Islet precursor cell (in vitro differentiated cells): Measurements from ENCODE around the gene ALG11.

Source experiments
- DNase-seq: peaks from one replicate; pipeline ENCODE4 v3.0.0-alpha.2; 2018

Gene ALG11

DNA sequence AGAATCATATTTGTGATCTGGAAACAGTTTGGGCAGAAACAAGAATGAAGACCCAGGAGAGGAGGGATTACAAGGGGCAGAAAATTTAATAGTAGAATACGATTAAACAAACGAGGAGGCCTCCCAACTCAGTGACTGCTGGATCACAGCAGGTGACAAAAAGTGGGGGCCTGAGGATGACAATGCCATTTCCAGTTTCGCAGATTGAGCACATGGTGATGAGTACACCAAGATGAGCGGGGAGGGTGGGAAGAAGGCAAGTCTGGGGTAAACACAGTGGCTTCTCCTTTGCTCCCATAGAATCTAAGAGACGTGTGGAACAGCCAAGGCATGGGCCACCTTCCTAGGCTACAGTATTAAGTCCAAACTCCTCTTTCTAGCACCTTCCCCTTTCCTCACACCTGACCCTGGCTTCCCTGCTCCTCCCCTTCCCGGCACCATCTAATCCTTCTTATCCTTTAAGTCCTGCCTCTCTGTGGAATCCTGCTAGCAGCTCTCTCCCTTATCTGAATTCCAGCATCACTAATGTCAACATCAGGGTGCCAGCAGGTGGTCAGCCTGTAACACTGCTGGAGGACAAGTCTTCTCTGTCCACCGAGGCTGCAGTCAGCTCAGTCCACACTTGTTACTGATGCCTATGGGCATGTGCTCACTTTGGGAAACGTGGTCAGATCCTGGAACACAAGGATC, 14.4 kb upstream of the ALG11 start:
- DNase-seq = no peak

DNA sequence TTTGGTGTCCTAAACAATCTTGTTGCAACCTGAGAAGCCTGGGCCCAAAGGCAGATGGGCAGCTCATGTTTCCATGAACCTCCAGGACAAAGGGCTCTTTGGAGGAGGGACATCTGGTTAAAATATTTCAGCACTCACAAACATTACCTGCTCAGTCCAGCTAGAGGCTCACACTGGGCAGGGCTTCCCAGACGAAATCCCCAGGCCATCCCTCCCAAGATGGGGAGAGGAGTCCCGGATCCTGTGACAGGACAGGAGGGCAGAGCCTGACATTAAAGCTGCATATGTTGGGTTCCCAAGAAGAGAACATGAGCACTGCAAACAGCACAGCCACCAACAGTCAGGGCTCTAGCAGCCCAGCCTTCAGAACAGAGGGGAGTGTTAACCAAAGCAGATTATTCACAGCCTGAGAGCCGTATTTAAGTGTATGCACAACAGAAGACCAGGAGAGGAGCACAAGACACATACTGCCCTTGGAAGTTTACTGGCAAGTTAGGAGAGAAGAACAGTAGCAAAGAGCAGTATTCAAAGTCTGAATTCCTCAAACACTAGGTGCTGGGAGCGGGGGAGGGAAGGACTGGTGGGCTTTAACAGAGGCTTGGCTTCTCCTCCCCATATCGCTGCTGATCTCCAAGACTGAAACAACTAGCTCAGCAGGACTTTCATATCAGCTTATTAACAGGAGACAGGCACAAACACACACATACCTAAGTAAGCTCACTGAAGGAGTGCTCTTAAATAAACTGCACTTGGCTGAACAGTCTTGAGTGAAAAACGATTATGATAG, 13.3 kb upstream of the ALG11 start:
- DNase-seq = peak; percentile 68

DNA sequence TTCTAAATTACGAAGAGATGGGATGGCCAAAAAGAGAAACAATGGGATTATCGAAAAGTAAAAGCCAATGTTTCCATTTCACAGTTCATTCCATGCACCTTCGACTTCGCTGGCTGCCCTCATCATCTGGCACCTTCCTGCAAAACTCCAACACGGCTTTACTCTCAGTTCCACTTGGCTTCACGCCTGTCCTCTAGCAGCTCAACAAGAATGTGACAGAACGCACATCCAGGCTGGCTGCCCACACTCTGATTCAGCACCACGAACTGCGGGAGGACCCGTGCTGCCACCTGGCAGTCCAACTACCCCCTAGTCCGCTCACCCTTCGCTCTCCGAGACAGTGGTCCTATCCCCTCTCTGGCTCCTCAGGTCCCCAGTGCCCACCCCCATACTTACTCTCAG, 12.7 kb upstream of the ALG11 start:
- no peak for DNase-seq

GRCh38 chr13:51999921-52000320, 12.3 kb upstream of the ALG11 start:
- DNase-seq = no peak

GRCh38 chr13:52001120-52001731, 11.0 kb upstream of the ALG11 start:
- no peak for DNase-seq

DNA sequence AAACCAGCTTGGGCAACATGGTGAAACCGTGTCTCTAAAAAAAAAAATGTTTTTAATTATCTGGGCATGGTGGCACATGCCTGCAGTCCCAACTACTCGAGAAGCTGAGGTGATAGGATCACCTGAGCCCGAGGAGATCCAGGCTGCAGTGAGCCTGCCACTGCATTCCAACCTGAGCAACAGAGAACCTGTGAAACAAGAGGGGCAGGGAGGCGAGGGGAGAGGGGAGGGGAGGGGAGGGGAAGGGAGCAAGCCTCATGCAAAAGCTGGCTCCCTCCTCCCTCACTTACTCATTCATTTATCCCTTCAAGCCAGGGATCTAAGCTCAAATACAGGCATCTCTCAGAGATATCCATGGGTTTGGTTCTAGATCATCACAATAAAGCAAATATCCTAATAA, 9.8 kb upstream of the ALG11 start:
- DNase-seq = no peak

DNA sequence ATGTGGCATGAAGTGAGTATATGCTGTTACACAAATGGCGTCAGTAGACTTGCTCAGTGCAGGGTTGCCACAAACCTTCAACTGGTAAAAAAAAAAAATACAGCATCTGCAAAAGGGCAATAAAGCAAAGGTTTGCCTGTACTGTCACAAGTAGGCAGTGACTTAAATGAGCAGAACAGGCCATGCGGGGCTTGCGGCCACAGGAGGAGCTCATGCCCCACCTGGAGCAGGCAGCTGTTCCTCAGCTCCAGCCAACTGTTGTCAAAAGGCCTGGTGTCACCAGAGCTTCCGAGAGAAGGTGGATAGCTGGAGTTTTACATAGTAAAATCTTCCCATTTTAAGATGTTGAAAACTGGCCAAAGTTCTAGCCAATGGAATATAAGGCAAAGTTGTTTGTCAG, 8.7 kb upstream of the ALG11 start:
- no peak for DNase-seq

GRCh38 chr13:52004511-52005170, 7.6 kb upstream of the ALG11 start:
- DNase-seq = no peak

GRCh38 chr13:52005841-52006522, 6.2 kb upstream of the ALG11 start:
- no peak for DNase-seq

- DNase-seq = no peak
Measured at GRCh38 chr13:52006523-52007245, 5.5 kb upstream of the ALG11 start.

DNA sequence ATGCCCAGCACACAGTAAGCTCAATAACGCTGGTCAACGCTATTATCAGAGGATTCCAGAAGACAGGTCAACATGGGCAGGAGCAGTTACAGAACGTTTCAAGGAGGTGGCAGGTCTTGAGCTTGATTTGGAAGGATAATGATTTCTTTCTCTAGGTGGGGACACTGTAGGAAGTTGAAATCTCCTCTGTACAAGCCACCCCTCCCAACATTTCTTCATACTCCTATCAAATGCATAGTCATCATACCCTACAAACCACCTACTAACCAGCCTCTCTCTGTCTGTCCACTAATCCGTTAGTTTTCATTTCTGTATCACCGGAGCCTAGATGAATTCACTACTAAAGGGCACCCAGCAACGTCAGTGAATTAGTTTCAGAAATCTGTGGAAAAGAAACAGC, 2.3 kb upstream of the ALG11 start:
- no peak for DNase-seq

DNA sequence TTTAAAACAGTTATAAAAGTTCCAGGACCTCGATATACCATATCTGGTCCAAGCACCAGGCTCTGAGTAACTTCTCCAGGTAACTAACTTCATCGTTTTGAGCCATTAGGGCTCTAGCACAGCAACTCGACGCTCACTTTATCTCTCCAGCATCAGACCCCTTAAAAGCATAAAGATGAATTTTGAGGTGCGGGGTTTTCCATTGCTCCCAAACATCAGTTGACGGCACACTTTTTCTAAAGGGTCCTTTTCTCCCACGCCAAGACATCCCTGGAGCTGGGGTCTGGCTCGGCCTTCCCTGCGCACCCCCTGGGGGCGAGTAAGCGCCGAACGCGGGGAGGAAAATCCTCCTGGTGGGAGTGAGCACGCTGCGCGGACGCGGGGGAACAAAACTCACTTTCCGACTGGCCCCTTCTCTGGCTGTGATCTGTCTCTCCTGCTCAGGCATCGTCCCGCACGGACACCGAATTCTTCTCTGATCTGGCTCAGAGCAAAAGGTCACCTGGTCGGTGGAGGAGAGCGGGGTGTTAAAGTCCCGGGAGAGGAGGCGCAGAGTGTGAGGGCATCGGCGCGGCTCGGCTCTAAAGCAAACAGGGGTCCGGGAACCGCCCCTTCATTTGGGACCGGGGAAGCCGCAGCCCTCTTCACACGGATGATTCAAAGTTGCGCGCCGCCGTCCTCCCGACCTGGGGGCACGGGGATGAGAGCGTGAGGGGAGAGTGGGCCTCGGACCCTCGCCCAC, 1.1 kb upstream of the ALG11 start, which contains the start of gene ATP7B:
TSS of gene ATP7B (minus strand) at position 561 of the 742 bp plus-strand sequence. CDS start at position 448, 113 bp downstream.
- DNase-seq = peak; percentile 73

- no peak for DNase-seq
Measured at GRCh38 chr13:52012512-52012836, 276 bp downstream of the ALG11 start.

DNA sequence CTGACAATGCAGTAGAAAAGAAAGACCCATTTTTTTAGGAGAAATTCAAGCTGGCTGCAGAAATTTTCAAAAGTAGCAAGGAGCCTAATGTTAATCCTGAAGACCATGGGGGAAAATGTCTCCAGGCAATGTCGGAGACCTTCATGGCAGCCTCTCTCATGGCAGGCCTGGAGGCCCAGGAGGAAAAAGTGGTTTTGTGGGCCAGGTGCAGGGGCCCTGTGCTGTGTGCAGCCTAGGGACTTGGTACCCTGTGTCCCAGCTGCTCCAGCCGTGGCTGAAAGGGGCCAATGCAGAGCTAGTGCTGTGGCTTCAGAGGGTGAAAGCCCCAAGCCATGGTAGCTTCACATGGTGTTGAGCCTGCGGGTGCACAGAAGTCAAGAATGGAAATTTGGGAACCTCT, 4.1 kb downstream of the ALG11 start:
- DNase-seq = no peak

GRCh38 chr13:52020191-52020590, 8.0 kb downstream of the ALG11 start:
- DNase-seq = no peak

GRCh38 chr13:52022356-52022755, 10.2 kb downstream of the ALG11 start:
- DNase-seq = no peak

GRCh38 chr13:52024481-52024880, 12.3 kb downstream of the ALG11 start, which contains the start of gene UTP14C:
UTP14C (plus strand) TSS chr13:52024691; CDS start chr13:52028805, 4,114 bp downstream.
- DNase-seq = no peak

- DNase-seq = no peak
Measured at GRCh38 chr13:52025475-52026245, 13.5 kb downstream of the ALG11 start.

- no peak for DNase-seq
Measured at GRCh38 chr13:52026246-52026626, 14.0 kb downstream of the ALG11 start.

DNA sequence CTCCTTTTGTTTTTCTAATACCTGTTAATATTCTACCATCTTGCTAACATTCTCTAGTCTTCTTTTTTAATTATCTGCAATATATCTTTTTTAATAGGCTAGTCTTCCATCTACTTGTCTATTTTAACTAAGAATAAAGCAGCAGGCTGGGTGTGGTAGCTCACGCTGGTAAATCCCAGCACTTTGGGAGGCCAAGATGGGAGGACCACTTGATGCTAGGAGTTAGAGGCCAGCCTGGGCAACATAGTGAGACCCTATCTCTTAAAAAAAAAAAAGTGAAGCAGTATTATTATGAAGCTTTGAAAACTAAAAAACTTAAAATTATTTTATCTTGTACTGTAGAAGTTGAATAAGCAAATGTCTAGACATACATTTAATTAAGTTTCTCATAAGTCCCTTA, 15.6 kb downstream of the ALG11 start:
- no peak for DNase-seq

GRCh38 chr13:52029569-52029968, 17.4 kb downstream of the ALG11 start:
- DNase-seq = no peak
